Measurements from ENCODE around the gene MOB4. TPM values are rescaled to one million over a fixed set of nuclear protein-coding genes. Genes with fewer than 3 reads are reported as not detected.

MOB4 gene
- polyA plus RNA-seq, 3 donors, result 14.8 to 32.4 (median 30.4) TPM

DNA sequence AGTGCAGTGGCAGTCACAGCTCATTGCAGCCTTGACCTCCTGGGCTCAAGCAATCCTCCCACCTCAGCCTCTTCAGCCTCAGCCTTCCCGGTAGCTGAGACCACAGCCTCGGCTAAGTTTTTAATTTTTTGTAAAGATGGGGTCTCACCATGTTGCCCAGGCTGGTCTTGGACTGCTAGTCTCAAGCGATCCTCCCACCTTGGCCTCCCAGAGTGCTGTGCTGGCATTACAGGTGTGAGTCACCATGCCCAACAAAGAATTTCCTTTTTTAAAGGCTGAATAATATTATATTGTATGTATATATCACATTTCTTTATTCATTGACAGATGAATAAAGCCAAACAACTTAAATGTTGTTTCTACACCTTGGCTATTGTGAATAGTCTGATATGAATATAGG is 42.5 kb downstream of the MOB4 start:
- DNase-seq, result no peak
- H3K4me1 Mint-ChIP-seq, result peaks cover 11% of the 10 kb centered on the region
- H3K9ac ChIP-seq (ENCODE audit: insufficient read depth, low read length, poor library complexity, severe bottlenecking), result no peak overlapping the region
- H3K27ac Mint-ChIP-seq, result peak overlapping the region in 1 of 7 donors; percentile 38
- peaks cover 20 to 54% of the 10 kb centered on the region in 2 donors for H3K36me3 Mint-ChIP-seq
- H4K20me1 ChIP-seq (ENCODE audit: insufficient read depth, low read length), result no peaks in the 10 kb centered on the region
- TF ChIP-seq, protein P1, sequence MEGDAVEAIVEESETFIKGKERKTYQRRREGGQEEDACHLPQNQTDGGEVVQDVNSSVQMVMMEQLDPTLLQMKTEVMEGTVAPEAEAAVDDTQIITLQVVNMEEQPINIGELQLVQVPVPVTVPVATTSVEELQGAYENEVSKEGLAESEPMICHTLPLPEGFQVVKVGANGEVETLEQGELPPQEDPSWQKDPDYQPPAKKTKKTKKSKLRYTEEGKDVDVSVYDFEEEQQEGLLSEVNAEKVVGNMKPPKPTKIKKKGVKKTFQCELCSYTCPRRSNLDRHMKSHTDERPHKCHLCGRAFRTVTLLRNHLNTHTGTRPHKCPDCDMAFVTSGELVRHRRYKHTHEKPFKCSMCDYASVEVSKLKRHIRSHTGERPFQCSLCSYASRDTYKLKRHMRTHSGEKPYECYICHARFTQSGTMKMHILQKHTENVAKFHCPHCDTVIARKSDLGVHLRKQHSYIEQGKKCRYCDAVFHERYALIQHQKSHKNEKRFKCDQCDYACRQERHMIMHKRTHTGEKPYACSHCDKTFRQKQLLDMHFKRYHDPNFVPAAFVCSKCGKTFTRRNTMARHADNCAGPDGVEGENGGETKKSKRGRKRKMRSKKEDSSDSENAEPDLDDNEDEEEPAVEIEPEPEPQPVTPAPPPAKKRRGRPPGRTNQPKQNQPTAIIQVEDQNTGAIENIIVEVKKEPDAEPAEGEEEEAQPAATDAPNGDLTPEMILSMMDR (IDR thresholded peaks at IDR 0.05), result no peak
- intact Hi-C loops (cut with micrococcal nuclease), result no loop called here
- H3K4me2 ChIP-seq (replicated peaks; ENCODE audit: extremely low read depth, low read length, poor library complexity, severe bottlenecking), result no peak overlapping the region
- no peak overlapping the region for H2AFZ ChIP-seq (ENCODE audit: insufficient read depth, low read depth, low read length, poor library complexity, severe bottlenecking)
- no peak overlapping the region for H3K4me3 Mint-ChIP-seq
- WGBS (ENCODE audit: insufficient coverage), result no CpG with 5 or more reads among the region's 3 CpGs
- no peak overlapping the region for H3K27ac ChIP-seq (ENCODE audit: low read depth in 1 of 2, low read length in 2 of 2)
- no peaks in the 10 kb centered on the region for H3K27me3 ChIP-seq (ENCODE audit: control insufficient read depth in 2 of 2, insufficient read depth in 2 of 2, low read length in 2 of 2)
- no peaks in the 10 kb centered on the region for H3K79me2 ChIP-seq (ENCODE audit: insufficient read depth, low read length)
- H3K4me1 ChIP-seq (ENCODE audit: control insufficient read depth in 1 of 2, insufficient read depth in 2 of 2, low read length in 2 of 2), result peaks cover 4 to 6% of the 10 kb centered on the region in 2 donors
- H3K36me3 ChIP-seq (replicated peaks in 1 of 2; ENCODE audit: control insufficient read depth in 1 of 2, insufficient read depth in 2 of 2, low read length in 2 of 2), result peaks cover 17 to 45% of the 10 kb centered on the region in 2 donors
- H3K9me3 ChIP-seq (replicated peaks in 1 of 2; ENCODE audit: control insufficient read depth in 1 of 2, insufficient read depth in 1 of 2, low read length in 2 of 2), result no peaks in the 10 kb centered on the region
- H3K27me3 Mint-ChIP-seq (ENCODE audit: low read depth in 3 of 3), result peaks cover 0 to 1% (median 0%) of the 10 kb centered on the region in 3 donors
- H3K4me3 ChIP-seq (replicated peaks in 1 of 3; ENCODE audit: low read depth in 2 of 3, low read length in 3 of 3), result no peak overlapping the region
- peaks cover 0 to 3% (median 2%) of the 10 kb centered on the region in 7 donors for H3K9me3 Mint-ChIP-seq

DNA sequence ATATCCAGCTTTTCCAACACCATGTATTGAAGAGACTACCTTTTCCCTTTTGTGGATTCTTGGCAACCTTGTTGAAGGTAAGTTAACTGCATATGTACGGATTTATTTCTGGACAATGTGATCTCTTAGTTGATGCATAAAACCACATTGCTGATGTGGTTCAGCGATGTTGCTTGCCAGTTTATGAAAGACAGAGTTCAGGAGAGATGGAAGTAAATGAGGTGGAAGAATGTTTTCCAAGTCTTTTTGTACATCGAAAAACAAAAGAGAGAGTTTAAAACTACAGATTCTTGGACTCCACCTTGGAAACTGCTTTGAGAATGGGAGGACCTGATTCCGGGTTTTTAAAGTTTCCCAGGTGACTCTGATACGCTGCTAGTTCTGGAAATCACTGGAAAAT is 43.8 kb downstream of the MOB4 start:
- Histone ChIP-seq H2AFZ (ENCODE audit: insufficient read depth, low read depth, low read length, poor library complexity, severe bottlenecking) (no peak overlapping the region), H3K4me2 (replicated peaks; ENCODE audit: extremely low read depth, low read length, poor library complexity, severe bottlenecking) (no peak overlapping the region), H3K9ac (ENCODE audit: insufficient read depth, low read length, poor library complexity, severe bottlenecking) (no peak overlapping the region), H3K79me2 (ENCODE audit: insufficient read depth, low read length) (no peaks in the 10 kb centered on the region), H3K36me3 (replicated peaks in 1 of 2; ENCODE audit: control insufficient read depth in 1 of 2, insufficient read depth in 2 of 2, low read length in 2 of 2) (peaks cover 6 to 32% of the 10 kb centered on the region in 2 donors), H4K20me1 (ENCODE audit: insufficient read depth, low read length) (no peaks in the 10 kb centered on the region), H3K9me3 (replicated peaks in 1 of 2; ENCODE audit: control insufficient read depth in 1 of 2, insufficient read depth in 1 of 2, low read length in 2 of 2) (no peaks in the 10 kb centered on the region), H3K27me3 (ENCODE audit: control insufficient read depth in 2 of 2, insufficient read depth in 2 of 2, low read length in 2 of 2) (no peaks in the 10 kb centered on the region), H3K4me3 (replicated peaks in 1 of 3; ENCODE audit: low read depth in 2 of 3, low read length in 3 of 3) (no peak overlapping the region), H3K27ac (ENCODE audit: low read depth in 1 of 2, low read length in 2 of 2) (no peak overlapping the region), H3K4me1 (ENCODE audit: control insufficient read depth in 1 of 2, insufficient read depth in 2 of 2, low read length in 2 of 2) (peaks cover 4 to 6% of the 10 kb centered on the region in 2 donors)
- 100% methylated on average over 1 of the region's 5 CpGs for WGBS (ENCODE audit: insufficient coverage)
- DNase-seq, result no peak
- Mint-ChIP-seq H3K4me1 (peaks cover 11% of the 10 kb centered on the region), H3K27me3 (ENCODE audit: low read depth in 3 of 3) (peaks cover 0 to 2% (median 1%) of the 10 kb centered on the region in 3 donors), H3K4me3 (no peak overlapping the region), H3K27ac (no peak overlapping the region), H3K36me3 (peaks cover 14 to 50% of the 10 kb centered on the region in 2 donors), H3K9me3 (peaks cover 0 to 4% (median 2%) of the 10 kb centered on the region in 7 donors)
- TF ChIP-seq, protein P1 (IDR thresholded peaks at IDR 0.05), result no peak
- intact Hi-C loops (cut with micrococcal nuclease), result no loop called here
